GM21423 (cell line): ENCODE data around the gene EPB41L5.
"Not testable (repeated sequence)": the region's sequence is repeated elsewhere in the genome, so short reads cannot be mapped to it uniquely, and the experiment has no call there.

Experiments
- ATAC-seq: cut with Tn5 transposase; IDR thresholded peaks from one replicate; pipeline ENCODE4 v1.9.1; 2021; ENCODE audit warnings: mild to moderate bottlenecking, moderate library complexity; ENCODE audit not compliant: unreplicated experiment

The EPB41L5 gene

GRCh38 chr2:120012771-120013596, at the start of gene EPB41L5:
TSS of gene EPB41L5 (plus strand) at chr2:120013077. CDS start at chr2:120019085, 6,008 bp downstream.
- ATAC-seq = peak; percentile 93

- no peak for ATAC-seq
Measured at GRCh38 chr2:119981896-119982295, 31.0 kb upstream of the EPB41L5 start.

GRCh38 chr2:119982506-119982905, 30.4 kb upstream of the EPB41L5 start:
- ATAC-seq = no peak

GRCh38 chr2:119983108-119983507, 29.8 kb upstream of the EPB41L5 start:
- no peak for ATAC-seq

GRCh38 chr2:119996148-119996547, 16.7 kb upstream of the EPB41L5 start:
- ATAC-seq = no peak

GRCh38 chr2:119996896-119997891, 15.7 kb upstream of the EPB41L5 start:
- ATAC-seq = not testable (repeated sequence)

- no peak for ATAC-seq
Measured at GRCh38 chr2:120001471-120001870, 11.4 kb upstream of the EPB41L5 start.

GRCh38 chr2:120004254-120004653, 8.6 kb upstream of the EPB41L5 start:
- ATAC-seq = no peak

- peak; percentile 95 for ATAC-seq
Measured at GRCh38 chr2:120005834-120006521, 6.9 kb upstream of the EPB41L5 start.

GRCh38 chr2:120007851-120008250, 5.0 kb upstream of the EPB41L5 start:
- ATAC-seq = no peak

- ATAC-seq = no peak
Measured at GRCh38 chr2:120012363-120012762, 514 bp upstream of the EPB41L5 start.

GRCh38 chr2:120013597-120014223, 833 bp downstream of the EPB41L5 start:
- ATAC-seq = no peak

- ATAC-seq = no peak
Measured at GRCh38 chr2:120014226-120014980, 1.5 kb downstream of the EPB41L5 start.

GRCh38 chr2:120016800-120017199, 3.9 kb downstream of the EPB41L5 start:
- no peak for ATAC-seq

- ATAC-seq = no peak
Measured at GRCh38 chr2:120017201-120017600, 4.3 kb downstream of the EPB41L5 start.

GRCh38 chr2:120018549-120018948, 5.7 kb downstream of the EPB41L5 start:
- ATAC-seq = no peak

- no peak for ATAC-seq
Measured at GRCh38 chr2:120020554-120020953, 7.7 kb downstream of the EPB41L5 start.

GRCh38 chr2:120022505-120022904, 9.6 kb downstream of the EPB41L5 start:
- ATAC-seq = not testable (repeated sequence)

- no peak for ATAC-seq
Measured at GRCh38 chr2:120026890-120027289, 14.0 kb downstream of the EPB41L5 start.

- ATAC-seq = no peak
Measured at GRCh38 chr2:120028795-120029194, 15.9 kb downstream of the EPB41L5 start.
